OCI-LY1 (cell line): ENCODE results near the gene C14orf180.

Source experiments
- H2AFZ ChIP-seq: fragments of 200-600 bp; sonication (generic), shearing (Covaris generic); 2 replicates; pipeline ENCODE4 v1.6.0; 2014; ENCODE audit warnings: antibody characterized with exemption, mild to moderate bottlenecking, low read length
- H3F3A ChIP-seq: fragments of 200-600 bp; sonication (generic), shearing (Covaris generic); 2 replicates; pipeline ENCODE4 v1.6.0; 2014; ENCODE audit warnings: mild to moderate bottlenecking, antibody characterized with exemption, low read length, moderate library complexity; ENCODE audit not compliant: insufficient read depth
- H3K27ac ChIP-seq: fragments of 200-600 bp; sonication (generic); 2 replicates; pipeline ENCODE4 v1.5.1; 2014; ENCODE audit warnings: low read length, mixed run types, mild to moderate bottlenecking, low read depth; ENCODE audit not compliant: poor library complexity, severe bottlenecking
- H3K27me3 ChIP-seq: fragments of 200-600 bp; sonication (generic); 2 replicates; pipeline ENCODE4 v1.6.0; 2014; ENCODE audit warnings: antibody characterized with exemption, mild to moderate bottlenecking, low read length, moderate library complexity; ENCODE audit not compliant: insufficient read depth
- H3K36me3 ChIP-seq: fragments of 200-600 bp; sonication (generic); 2 replicates; pipeline ENCODE4 v1.6.1; 2014; ENCODE audit warnings: mild to moderate bottlenecking, antibody characterized with exemption, low read length, moderate library complexity, mixed read lengths; ENCODE audit not compliant: insufficient read depth
- H3K4me1 ChIP-seq: fragments of 200-600 bp; sonication (generic); 2 replicates; pipeline ENCODE4 v1.5.1; 2014; ENCODE audit warnings: mild to moderate bottlenecking, low read length, moderate library complexity; ENCODE audit not compliant: insufficient read depth, severe bottlenecking
- H3K4me2 ChIP-seq: fragments of 200-600 bp; sonication (generic), shearing (Covaris generic); 2 replicates; pipeline ENCODE4 v1.6.1; 2014; ENCODE audit warnings: low read length
- H3K4me3 ChIP-seq: fragments of 200-600 bp; sonication (generic); 2 replicates; pipeline ENCODE4 v1.5.1; 2014; ENCODE audit warnings: low read length, low read depth, mild to moderate bottlenecking, mixed read lengths; ENCODE audit not compliant: poor library complexity, severe bottlenecking
- H3K79me2 ChIP-seq: fragments of 200-600 bp; shearing (Covaris generic); 2 replicates; pipeline ENCODE4 v1.6.1; 2016; ENCODE audit warnings: mixed run types, low read length, mixed read lengths; ENCODE audit not compliant: insufficient read depth
- H3K9ac ChIP-seq: fragments of 200-600 bp; sonication (generic), shearing (Covaris generic); 2 replicates; pipeline ENCODE4 v1.6.1; 2014; ENCODE audit warnings: mild to moderate bottlenecking, low read length, mixed read lengths
- H3K9me2 ChIP-seq: fragments of 200-600 bp; sonication (generic), shearing (Covaris generic); 2 replicates; pipeline ENCODE4 v1.6.1; 2014; ENCODE audit warnings: low read depth, mild to moderate bottlenecking, low read length, mixed read lengths
- H3K9me3 ChIP-seq: fragments of 200-600 bp; shearing (Covaris generic); 2 replicates; pipeline ENCODE4 v1.6.1; 2014; ENCODE audit warnings: low read length, mixed read lengths
- H4K20me1 ChIP-seq: fragments of 200-600 bp; sonication (generic), shearing (Covaris generic); 2 replicates; pipeline ENCODE4 v1.6.0; 2016; ENCODE audit warnings: mild to moderate bottlenecking, low read length; ENCODE audit not compliant: insufficient read depth
- CTCF ChIP-seq: fragments of 200-600 bp; sonication (generic), shearing (Covaris generic); IDR thresholded peaks from 2 replicates; pipeline ENCODE4 v1.5.1; 2017; ENCODE audit warnings: mild to moderate bottlenecking, antibody characterized with exemption, low read length, moderate library complexity, mixed read lengths
- EZH2 ChIP-seq: fragments of 200-600 bp; sonication (generic), shearing (Covaris generic); IDR thresholded peaks from 2 replicates; pipeline ENCODE4 v1.8.0; 2017; ENCODE audit warnings: borderline replicate concordance, mixed run types, mild to moderate bottlenecking, antibody characterized with exemption, low read length, moderate library complexity, mixed read lengths

Gene C14orf180

GRCh38 chr14:104576232-104576969, 3.2 kb upstream of the C14orf180 start:
- Histone ChIP-seq H3K79me2 (no peaks in the 10 kb centered on the region), H3K9ac (no peak overlapping the region), H3F3A (no peaks in the 10 kb centered on the region), H3K4me2 (no peak overlapping the region), H3K27ac (no peak overlapping the region), H2AFZ (no peak overlapping the region), H3K36me3 (no peaks in the 10 kb centered on the region), H3K9me3 (no peaks in the 10 kb centered on the region), H4K20me1 (no peaks in the 10 kb centered on the region), H3K4me3 (no peak overlapping the region), H3K9me2 (no peaks in the 10 kb centered on the region), H3K27me3 (0 out of 2 replicates have a peak, but pooled peaks cover 11% of the 10 kb centered on the region), H3K4me1 (no peaks in the 10 kb centered on the region)
- TF ChIP-seq CTCF = no peak
- TF ChIP-seq EZH2 = no peak

DNA sequence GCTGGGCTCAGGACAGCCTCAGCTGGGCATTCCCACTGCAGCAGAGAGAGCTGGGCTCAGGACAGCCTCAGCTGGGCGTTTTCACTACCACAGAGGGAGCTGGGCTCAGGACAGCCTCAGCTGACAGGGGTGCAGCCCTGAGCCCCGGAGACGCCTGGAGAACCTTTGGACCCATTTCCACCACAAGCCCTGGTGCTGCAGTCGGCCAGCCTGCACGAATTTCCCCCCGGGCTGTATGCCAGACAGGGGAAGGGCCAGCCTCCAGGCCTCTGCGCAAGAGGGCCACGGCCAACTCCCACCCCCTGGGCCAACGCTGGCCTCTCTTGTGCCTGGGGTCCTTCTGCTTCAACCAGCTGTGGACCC, 2.6 kb upstream of the C14orf180 start:
- Histone ChIP-seq H3K79me2 (no peaks in the 10 kb centered on the region), H3K27ac (no peak overlapping the region), H3K4me3 (no peak overlapping the region), H3K4me2 (no peak overlapping the region), H4K20me1 (no peaks in the 10 kb centered on the region), H3K9me3 (no peaks in the 10 kb centered on the region), H3K4me1 (no peaks in the 10 kb centered on the region), H3F3A (no peaks in the 10 kb centered on the region), H3K27me3 (0 out of 2 replicates have a peak, but pooled peaks cover 11% of the 10 kb centered on the region), H3K9ac (no peak overlapping the region), H3K36me3 (no peaks in the 10 kb centered on the region), H3K9me2 (no peaks in the 10 kb centered on the region), H2AFZ (no peak overlapping the region)
- TF ChIP-seq EZH2 (no peak), CTCF (no peak)

DNA sequence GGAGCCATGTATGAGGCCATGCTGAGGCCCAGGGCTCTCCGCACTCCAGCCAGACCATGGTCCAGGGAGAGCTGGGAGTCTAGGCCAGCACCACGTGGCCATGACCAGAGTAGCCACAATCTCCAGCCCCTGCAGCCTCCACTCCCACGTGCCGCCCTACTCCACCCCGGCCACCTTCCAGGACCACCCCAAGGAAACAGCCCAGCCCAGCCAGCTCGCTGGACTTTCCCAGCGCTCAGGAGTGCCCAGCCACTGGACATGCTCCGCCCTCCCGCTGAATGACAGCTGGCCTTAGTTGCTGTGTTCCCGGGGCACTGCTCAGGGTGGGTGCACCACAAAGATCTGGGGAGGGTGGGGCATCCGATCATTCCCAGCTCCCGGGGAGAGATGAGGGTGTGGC, 2.1 kb upstream of the C14orf180 start:
- no peak overlapping the region for H3K9ac ChIP-seq
- no peak overlapping the region for H3K4me3 ChIP-seq
- no peak overlapping the region for H3K4me2 ChIP-seq
- H3K27me3 ChIP-seq = 0 out of 2 replicates have a peak, but pooled peaks cover 11% of the 10 kb centered on the region
- no peaks in the 10 kb centered on the region for H3K4me1 ChIP-seq
- H3K9me2 ChIP-seq = no peaks in the 10 kb centered on the region
- no peaks in the 10 kb centered on the region for H4K20me1 ChIP-seq
- TF ChIP-seq CTCF = no peak
- no peak for TF ChIP-seq EZH2
- H3K27ac ChIP-seq = no peak overlapping the region
- no peaks in the 10 kb centered on the region for H3K9me3 ChIP-seq
- no peaks in the 10 kb centered on the region for H3K36me3 ChIP-seq
- H3K79me2 ChIP-seq = no peaks in the 10 kb centered on the region
- no peaks in the 10 kb centered on the region for H3F3A ChIP-seq
- no peak overlapping the region for H2AFZ ChIP-seq
